Progenitor cell of endocrine pancreas (in vitro differentiated cells): Measurements from ENCODE around the gene THTPA. TPM values are rescaled to one million over a fixed set of nuclear protein-coding genes. Genes with fewer than 3 reads are reported as not detected.

ENCODE experiments used
- DNase-seq: peaks from one replicate; pipeline ENCODE4 v3.0.0; 2021; ENCODE audit warnings: low spot score; ENCODE audit not compliant: unreplicated experiment
- H3K27ac Mint-ChIP-seq: 2 replicates; pipeline ENCODE4 v1.8.0; 2021; ENCODE audit warnings: mild to moderate bottlenecking, moderate library complexity, mixed read lengths
- H3K27me3 Mint-ChIP-seq: 2 replicates; pipeline ENCODE4 v1.8.0; 2021; ENCODE audit warnings: mixed read lengths
- H3K36me3 Mint-ChIP-seq: 2 replicates; pipeline ENCODE4 v1.8.0; 2022; ENCODE audit warnings: mixed read lengths; ENCODE audit not compliant: insufficient read depth
- H3K4me1 Mint-ChIP-seq: 2 replicates; pipeline ENCODE4 v1.8.0; 2021; ENCODE audit warnings: low read depth, mixed read lengths
- H3K4me3 Mint-ChIP-seq: 2 replicates; pipeline ENCODE4 v1.8.0; 2021; ENCODE audit warnings: low read depth, mild to moderate bottlenecking, moderate library complexity, mixed read lengths
- H3K9me3 Mint-ChIP-seq: 2 replicates; pipeline ENCODE4 v1.8.0; 2021; ENCODE audit warnings: low read depth, mixed read lengths
- CTCF ChIP-seq: fragments of 200-600 bp; sonication (generic); IDR thresholded peaks from one replicate; pipeline ENCODE4 v1.5.0; 2021; ENCODE audit warnings: antibody characterized with exemption, mild to moderate bottlenecking; ENCODE audit not compliant: unreplicated experiment
- total RNA-seq: library from RNA; stranded (reverse); gene quantifications from 2 replicates; pipeline ENCODE4 v1.2.1, GENCODE V29; 2021

Gene THTPA
- total RNA-seq, 1 donor from 2014 or later, result 20.6 TPM

GRCh38 chr14:23545740-23546365, 10.2 kb upstream of the THTPA start:
- no peaks in the 10 kb centered on the region for H3K27me3 Mint-ChIP-seq
- DNase-seq, result no peak
- peaks cover 15% of the 10 kb centered on the region for H3K4me1 Mint-ChIP-seq
- no peak for TF ChIP-seq CTCF
- no peak overlapping the region for H3K27ac Mint-ChIP-seq
- no peak overlapping the region for H3K4me3 Mint-ChIP-seq
- H3K9me3 Mint-ChIP-seq, result no peaks in the 10 kb centered on the region
- H3K36me3 Mint-ChIP-seq, result peaks cover 2% of the 10 kb centered on the region

GRCh38 chr14:23546450-23547035, 9.5 kb upstream of the THTPA start:
- no peaks in the 10 kb centered on the region for H3K9me3 Mint-ChIP-seq

GRCh38 chr14:23547924-23548323, 8.1 kb upstream of the THTPA start:
- Mint-ChIP-seq H3K4me1 (peaks cover 18% of the 10 kb centered on the region), H3K27ac (no peak overlapping the region), H3K36me3 (peaks cover 2% of the 10 kb centered on the region), H3K4me3 (no peak overlapping the region), H3K27me3 (no peaks in the 10 kb centered on the region), H3K9me3 (no peaks in the 10 kb centered on the region)
- no peak for DNase-seq
- TF ChIP-seq CTCF, result no peak

More at GRCh38 chr14:23546450-23547035, 9.5 kb upstream of the THTPA start:
- Mint-ChIP-seq H3K36me3 (peaks cover 2% of the 10 kb centered on the region), H3K4me1 (peaks cover 15% of the 10 kb centered on the region), H3K4me3 (no peak overlapping the region), H3K27me3 (no peaks in the 10 kb centered on the region), H3K27ac (no peak overlapping the region)
- no peak for TF ChIP-seq CTCF
- DNase-seq, result no peak

GRCh38 chr14:23548351-23549318, 7.4 kb upstream of the THTPA start:
- DNase-seq, result no peak
- Mint-ChIP-seq H3K4me1 (peaks cover 18% of the 10 kb centered on the region), H3K27ac (no peak overlapping the region), H3K27me3 (no peaks in the 10 kb centered on the region), H3K36me3 (no peaks in the 10 kb centered on the region), H3K4me3 (no peak overlapping the region), H3K9me3 (no peaks in the 10 kb centered on the region)
- TF ChIP-seq CTCF, result no peak

- Mint-ChIP-seq H3K9me3 (no peaks in the 10 kb centered on the region), H3K4me1 (peaks cover 7% of the 10 kb centered on the region), H3K27ac (no peak overlapping the region), H3K27me3 (no peaks in the 10 kb centered on the region), H3K4me3 (no peak overlapping the region), H3K36me3 (no peaks in the 10 kb centered on the region)
- no peak for TF ChIP-seq CTCF
- DNase-seq, result no peak
Observed at GRCh38 chr14:23550131-23550811, 5.8 kb upstream of the THTPA start.
